Stimulated activated CD8-positive, alpha-beta memory T cell treated with anti-CD3 and anti-CD28 coated beads, Interleukin-4, amount 100 ng/mL, for 1 hour (primary cell): ENCODE results near the gene NUDT4.
"Not testable (repeated sequence)": the region's sequence is repeated elsewhere in the genome, so short reads cannot be mapped to it uniquely, and the experiment has no call there.

Source experiments
- DNase-seq, 2 donors: peaks; one replicate each; pipeline ENCODE4 v3.0.0-alpha.2; 2020; ENCODE audit warnings: low read depth in 2 of 2, low spot score in 1 of 2

Gene NUDT4

GRCh38 chr12:93366422-93366821, 11.3 kb upstream of the NUDT4 start:
- DNase-seq, result no peak

- no peak for DNase-seq
These were observed 9.0 kb upstream of the NUDT4 start for GRCh38 chr12:93368766-93369165.

GRCh38 chr12:93369505-93369904, 8.2 kb upstream of the NUDT4 start:
- no peak for DNase-seq

- no peak for DNase-seq
These were observed 6.8 kb upstream of the NUDT4 start for GRCh38 chr12:93370947-93371346.

- DNase-seq, result no peak
These were observed 3.6 kb upstream of the NUDT4 start for GRCh38 chr12:93373961-93374656.

GRCh38 chr12:93375906-93376305, 1.8 kb upstream of the NUDT4 start:
- DNase-seq, result no peak

GRCh38 chr12:93376436-93377251, 1.1 kb upstream of the NUDT4 start:
- no peak for DNase-seq

GRCh38 chr12:93378196-93378997, 672 bp downstream of the NUDT4 start:
- DNase-seq, result peak; percentile 15 to 27

GRCh38 chr12:93378998-93379325, 1.2 kb downstream of the NUDT4 start:
- DNase-seq, result no peak

- DNase-seq, result no peak
These were observed 1.7 kb downstream of the NUDT4 start for GRCh38 chr12:93379326-93379980.

- no peak for DNase-seq
These were observed 2.2 kb downstream of the NUDT4 start for GRCh38 chr12:93379981-93380361.

GRCh38 chr12:93380480-93381121, 2.9 kb downstream of the NUDT4 start:
- DNase-seq, result no peak

GRCh38 chr12:93381161-93381975, 3.6 kb downstream of the NUDT4 start:
- DNase-seq, result no peak

GRCh38 chr12:93381976-93382437, 4.3 kb downstream of the NUDT4 start:
- DNase-seq, result not testable (repeated sequence)

GRCh38 chr12:93387780-93388179, 10.1 kb downstream of the NUDT4 start:
- DNase-seq, result no peak

- DNase-seq, result no peak
These were observed 12.3 kb downstream of the NUDT4 start for GRCh38 chr12:93390031-93390430.

- DNase-seq, result no peak
These were observed 13.0 kb downstream of the NUDT4 start for GRCh38 chr12:93390549-93391297.

GRCh38 chr12:93393425-93393824, 15.7 kb downstream of the NUDT4 start:
- DNase-seq, result no peak

- DNase-seq, result no peak
These were observed 19.7 kb downstream of the NUDT4 start for GRCh38 chr12:93397412-93397811.
